Activated naive CD4-positive, alpha-beta T cell (primary cell): ENCODE results near the gene PAQR6.

Experiments used
- DNase-seq, 4 experiments: peaks; one replicate each; lab custom pipeline; 2025; lab: John Stamatoyannopoulos, UW

Gene PAQR6, protein sequence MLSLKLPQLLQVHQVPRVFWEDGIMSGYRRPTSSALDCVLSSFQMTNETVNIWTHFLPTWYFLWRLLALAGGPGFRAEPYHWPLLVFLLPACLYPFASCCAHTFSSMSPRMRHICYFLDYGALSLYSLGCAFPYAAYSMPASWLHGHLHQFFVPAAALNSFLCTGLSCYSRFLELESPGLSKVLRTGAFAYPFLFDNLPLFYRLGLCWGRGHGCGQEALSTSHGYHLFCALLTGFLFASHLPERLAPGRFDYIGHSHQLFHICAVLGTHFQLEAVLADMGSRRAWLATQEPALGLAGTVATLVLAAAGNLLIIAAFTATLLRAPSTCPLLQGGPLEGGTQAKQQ

DNA sequence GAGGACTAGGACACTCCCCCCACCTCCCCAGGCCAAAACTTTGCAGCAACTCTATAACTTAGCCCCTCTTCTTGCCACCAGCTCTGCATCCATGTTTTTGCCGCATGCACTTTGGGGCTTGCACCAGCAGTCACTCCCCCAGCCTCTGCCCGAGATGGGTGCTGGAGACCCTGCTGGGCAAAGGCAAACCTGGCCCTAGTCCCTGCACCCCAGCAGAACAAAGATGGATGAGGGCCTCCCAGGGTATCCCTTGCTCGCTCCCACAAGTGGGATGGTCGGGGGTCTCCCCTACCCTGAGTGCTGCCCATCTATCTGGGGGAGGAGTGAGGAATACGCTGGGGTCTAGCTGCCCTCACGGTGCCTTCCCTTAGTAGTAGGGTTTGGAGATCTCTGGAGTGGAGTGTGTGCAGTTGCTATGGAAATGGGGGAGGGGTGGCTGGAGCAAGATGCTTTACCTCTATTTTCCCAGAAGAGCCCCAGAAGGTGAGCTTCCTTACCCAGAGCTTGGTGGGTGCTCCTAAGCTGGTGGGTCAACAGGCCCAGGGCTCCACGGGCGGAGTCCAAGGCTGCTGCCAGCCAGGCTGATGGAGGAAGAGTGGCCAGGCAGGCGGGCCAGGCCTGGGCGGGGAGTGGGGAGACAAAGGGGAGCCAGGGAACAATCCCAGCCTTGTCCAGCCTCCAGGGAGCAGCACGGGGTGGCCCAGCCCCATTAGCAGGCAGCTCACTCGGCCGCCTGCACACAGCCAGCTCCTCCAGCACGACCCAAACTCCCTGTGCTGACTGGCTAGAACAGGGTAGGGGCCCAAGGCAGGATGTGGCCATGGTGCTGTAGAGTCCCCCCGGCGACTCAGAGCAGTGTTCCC lies at the start of gene PAQR6:
PAQR6 (minus strand) TSS at position 597 of the 863 bp plus-strand sequence. CDS start 1,325 bp downstream, outside the sequence.
- DNase-seq, result no peak

DNA sequence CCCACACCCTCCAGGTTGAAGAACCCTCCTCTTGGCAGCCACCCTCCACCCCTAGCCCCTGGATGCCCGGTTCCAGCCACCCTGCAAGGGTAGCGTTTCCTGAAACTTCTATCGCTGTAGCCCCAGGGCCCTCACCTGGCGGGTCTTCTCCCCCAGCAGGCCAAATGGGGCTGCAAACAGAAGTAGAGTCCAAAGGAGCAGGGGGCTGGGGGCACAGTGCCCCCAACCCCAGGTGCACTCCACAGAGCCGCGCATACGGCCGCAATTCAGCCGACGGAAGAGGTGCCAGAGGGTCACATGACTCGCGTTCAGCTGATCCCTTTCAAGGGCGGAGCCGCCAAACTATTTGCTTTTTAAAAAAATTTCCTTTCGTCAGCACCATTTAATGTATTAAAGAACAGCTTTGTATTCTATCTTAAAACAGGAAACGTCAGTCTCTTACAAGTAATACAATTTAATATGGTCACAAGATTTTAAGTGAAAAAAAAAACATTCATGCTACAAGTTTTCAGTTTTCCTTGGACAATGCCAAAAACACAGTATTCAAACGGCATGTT lies 47.6 kb upstream of the PAQR6 start, which contains the start of gene GLMP:
GLMP (minus strand) TSS at position 289 of the 557 bp plus-strand sequence; CDS start at position 255, 34 bp downstream.
- peak in 2 of 4 experiments; percentile 28 to 42 for DNase-seq

DNA sequence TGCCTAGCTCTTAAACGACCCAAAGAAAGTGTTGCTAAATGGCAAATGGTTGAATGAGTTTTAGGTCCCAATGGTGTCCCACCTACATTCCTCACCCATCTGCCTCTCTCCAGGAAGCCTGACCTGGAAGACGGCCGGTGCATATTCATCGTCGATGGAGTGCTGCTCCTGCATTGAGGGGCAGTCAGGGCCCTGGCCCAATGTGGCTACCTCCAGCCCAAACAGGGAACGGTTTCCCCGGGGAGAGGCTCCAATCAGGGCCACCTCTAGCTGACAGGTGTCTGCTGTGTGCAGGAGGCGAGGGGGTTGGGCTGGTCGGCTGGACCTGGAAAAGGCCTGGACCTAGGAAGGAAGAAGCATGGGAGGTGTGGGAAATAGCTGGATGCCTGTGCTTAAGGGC lies 46.0 kb upstream of the PAQR6 start:
- no peak for DNase-seq

DNA sequence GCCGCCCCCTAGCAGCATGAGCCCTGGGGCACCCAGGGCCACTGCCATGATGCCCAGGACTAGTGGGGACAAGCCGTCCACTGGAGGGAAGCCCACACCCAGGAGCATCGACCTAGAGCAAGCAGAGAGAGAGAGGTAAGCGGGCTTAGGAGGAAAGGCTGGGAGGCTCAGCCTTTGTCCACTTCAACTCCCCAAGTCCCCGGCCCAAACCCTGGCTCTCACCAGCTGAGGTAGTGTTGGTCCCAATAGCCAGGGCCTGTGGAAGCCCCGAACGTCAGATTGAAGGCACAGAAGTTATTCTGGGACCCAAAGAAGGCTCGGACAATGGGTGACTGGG lies 45.2 kb upstream of the PAQR6 start:
- DNase-seq, result no peak

DNA sequence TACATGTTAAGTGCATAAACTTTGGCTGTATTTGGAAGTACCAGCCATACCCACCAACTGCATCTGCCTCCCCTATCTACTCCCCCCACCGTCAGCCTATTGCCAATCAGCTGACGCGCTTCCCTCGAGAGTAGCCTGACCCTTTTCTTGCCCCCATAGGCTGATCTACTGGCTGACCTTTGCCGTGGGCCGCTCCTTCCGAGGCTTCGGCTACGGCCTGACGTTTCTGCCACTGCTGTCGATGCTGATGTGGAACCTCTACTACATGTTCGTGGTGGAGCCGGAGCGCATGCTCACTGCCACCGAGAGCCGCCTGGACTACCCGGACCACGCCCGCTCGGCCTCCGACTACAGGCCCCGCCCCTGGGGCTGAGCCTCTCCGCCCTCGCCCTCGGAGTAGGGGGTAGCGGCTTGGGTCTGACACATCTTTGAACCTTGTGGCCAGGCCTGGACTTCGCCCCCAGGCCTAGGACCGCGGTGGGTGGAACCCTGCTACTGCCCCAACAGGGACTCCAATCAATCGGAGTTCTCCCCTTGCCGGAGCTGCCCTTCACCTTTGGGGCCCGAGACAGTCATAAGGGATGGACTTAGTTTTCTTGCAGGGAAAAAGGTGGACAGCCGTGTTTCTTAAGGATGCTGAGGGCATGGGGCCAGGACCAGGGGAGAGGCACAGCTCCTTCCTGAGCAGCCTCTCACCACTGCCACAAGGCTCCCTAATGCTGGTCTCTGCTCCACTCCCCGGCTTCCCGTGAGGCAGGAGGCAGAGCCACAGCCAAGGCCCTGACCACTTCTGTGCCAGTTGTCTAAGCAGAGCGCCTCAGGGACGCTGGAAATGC lies 43.6 kb upstream of the PAQR6 start:
- DNase-seq, result no peak

DNA sequence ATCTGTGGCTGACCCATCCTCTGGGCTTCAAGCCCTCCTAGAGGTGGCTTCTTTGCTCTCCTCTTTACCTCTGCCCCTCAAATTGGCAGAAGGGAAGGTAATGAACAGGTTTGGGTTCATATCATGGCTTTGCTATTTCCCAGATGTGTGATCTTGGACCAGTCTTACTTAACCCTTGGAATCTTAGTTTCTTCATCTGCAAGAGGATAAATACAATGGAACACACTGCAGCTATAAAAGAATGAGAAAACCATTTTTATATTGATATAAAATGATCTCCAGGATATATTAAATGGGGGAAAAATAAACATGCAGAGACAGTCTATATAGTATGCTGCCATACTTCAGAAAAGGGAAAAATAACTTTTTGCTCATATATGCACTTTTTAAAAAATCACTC lies 42.0 kb upstream of the PAQR6 start:
- no peak for DNase-seq

DNA sequence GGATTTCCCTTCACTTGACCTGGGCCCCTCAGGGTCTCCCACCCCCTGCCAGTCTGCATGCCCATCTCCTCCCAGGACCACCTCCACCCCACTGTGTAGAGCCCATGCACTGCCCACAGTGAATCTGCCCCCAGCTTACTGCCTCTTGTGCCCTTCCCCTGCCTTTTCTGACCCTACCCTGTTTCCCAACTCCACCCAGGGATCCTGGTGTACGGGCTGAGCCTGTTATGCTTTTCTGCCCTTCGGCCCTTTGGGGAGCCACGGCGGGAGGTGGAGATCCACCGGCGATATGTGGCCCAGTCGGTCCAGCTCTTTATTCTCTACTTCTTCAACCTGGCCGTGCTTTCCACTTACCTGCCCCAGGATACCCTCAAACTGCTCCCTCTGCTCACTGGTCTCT lies 38.2 kb upstream of the PAQR6 start:
- no peak for DNase-seq

DNA sequence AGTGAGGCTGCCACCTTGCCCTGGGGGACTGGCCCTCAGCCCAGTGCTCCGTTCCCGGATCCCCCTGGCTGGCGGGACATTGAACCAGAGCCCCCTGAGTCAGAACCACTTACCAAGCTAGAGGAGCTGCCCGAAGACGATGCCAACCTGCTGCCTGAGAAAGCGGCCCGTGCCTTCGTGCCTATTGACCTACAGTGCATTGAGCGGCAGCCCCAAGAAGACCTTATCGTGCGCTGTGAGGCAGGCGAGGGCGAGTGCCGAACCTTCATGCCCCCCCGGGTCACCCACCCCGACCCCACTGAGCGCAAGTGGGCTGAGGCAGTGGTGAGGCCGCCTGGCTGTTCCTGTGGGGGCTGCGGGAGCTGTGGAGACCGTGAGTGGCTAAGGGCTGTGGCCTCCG lies 37.6 kb upstream of the PAQR6 start:
- no peak for DNase-seq

DNA sequence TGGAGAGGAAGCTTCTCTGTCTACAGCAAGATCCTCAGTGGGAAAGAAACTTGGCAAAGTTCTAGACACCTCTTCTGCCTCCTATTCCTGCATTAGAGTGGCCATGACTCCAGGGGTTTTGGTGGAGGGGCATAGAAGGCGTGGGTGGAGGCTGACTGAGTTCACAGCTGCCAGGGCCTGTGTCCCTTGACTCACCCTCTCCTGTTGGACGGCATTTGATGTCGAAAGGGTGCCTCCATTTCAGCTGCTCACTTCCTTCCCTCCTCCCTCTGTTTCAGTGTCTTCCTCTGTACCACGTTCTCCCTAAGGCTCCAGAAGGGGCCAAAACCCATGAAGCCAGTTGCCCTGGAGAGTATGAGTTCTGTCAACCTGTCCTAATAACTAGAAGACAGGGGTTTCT lies 36.9 kb upstream of the PAQR6 start:
- DNase-seq, result no peak

DNA sequence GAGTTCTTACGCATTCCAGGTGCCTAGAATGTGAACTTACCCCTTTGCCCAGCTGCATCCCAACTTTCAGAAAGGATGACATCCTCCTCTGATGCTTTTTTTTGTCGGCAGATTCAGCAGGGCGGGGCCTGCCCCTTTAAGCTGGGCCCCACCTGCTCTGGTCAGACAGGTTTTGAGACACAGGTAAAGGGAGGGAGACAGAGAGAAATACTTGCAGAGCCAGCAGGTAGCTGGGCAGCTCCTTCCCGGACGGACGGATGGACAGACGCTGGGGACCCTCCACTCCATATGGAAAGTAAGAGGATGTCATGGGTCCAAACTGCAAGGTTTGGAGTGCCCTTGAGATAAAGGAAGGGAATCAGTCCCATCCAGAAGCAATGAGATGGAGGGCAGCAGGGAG lies 36.3 kb upstream of the PAQR6 start, which contains the start of gene TMEM79:
TMEM79 (plus strand) TSS at position 214 of the 400 bp plus-strand sequence. CDS start 902 bp downstream, outside the sequence.
- DNase-seq, result no peak

DNA sequence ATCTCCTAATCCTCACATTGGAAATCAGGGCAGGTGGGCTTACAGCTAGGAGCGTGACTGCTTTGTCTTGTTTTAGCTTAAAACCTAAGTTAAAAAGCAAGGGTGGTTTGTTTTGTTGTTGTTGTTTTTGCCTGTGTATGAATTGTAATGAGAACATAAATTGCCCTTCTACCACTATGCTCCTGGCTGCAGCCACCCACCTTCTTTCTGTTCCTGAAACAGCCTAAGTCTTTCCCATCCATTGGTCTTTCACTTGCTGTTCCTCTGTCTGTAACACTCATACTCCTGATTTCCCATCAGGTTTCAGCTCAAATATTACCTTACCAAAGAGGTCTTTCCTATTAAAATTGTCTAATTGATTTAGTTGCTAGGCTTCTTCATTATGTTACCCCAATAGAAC lies 35.7 kb upstream of the PAQR6 start:
- DNase-seq, result no peak

DNA sequence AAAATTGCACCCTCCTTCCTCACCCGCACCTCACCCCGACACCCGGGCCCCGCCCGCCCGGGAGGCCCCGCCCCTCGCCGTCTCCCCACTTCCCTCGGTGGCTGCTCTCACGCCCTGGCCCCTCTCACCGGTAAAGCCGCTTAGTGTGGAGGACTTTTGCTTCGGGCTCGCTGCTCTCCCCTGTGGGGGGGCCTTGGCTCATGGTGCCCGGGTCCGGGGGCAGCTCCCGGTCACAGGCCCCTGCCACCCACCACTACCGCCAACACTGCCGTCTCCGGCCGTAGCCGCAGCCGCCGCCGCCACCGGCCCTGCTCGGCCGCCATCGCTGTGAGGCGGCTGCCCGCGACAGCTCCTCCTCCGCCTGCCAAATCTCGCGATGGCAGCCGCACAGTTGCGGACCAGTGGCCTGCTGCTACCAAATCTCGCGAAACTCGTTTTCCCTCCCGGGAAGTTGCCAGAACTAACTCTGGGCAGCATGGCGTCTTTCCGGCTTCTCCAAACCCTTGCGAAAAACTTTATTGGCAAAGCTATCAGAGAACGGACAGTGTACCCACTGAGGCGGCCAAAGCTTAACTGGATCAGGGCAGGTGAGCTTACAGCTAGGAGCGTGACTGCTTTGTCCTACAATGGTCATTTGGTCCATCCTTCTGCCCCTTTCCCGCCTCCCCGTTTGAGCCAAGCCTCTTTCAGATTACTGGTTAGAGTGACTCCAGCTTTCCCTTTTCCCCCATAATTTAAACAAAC lies 34.8 kb upstream of the PAQR6 start, which contains the start of gene SMG5:
SMG5 (minus strand) TSS at position 347 of the 744 bp plus-strand sequence; CDS start at position 202, 145 bp downstream.
- DNase-seq, result peak; percentile 76 to 90 (median 83)

DNA sequence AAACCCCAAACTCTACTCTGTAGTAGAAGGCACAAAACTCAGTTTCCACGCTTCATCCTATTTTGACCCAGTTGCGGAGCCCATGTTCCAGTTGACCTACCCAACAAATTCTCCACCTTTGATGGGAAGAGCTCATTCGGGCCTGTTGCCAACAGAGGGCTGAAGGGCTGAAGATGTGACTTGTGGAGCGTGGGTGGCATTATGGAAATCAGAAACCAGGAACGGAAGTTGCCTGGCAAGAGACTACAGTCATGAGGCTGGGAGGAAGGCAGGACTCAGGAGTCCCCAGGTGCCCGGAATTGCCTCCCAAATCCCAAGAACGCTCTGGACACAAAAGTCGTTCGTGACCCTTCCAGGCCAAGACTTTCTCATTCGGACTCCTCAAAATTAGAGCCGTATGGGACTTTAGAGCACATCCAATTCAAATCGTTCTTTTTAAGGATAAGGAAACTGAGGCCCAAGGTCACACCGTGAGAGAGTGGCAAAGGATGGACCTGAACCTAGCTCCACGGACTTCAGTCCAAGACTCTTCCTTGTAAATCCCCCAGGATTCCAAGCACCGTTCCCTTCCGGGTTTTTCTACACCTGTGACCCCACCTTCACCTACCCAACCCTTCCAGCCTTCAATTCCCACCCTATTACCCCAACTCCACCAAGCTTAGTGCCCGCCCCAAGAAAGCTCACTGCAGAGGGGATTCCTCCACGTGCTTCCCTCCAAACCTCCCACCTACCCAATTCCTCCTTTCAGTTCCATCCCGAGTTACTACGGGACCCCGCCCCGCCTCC lies 34.0 kb upstream of the PAQR6 start:
- DNase-seq, result no peak

DNA sequence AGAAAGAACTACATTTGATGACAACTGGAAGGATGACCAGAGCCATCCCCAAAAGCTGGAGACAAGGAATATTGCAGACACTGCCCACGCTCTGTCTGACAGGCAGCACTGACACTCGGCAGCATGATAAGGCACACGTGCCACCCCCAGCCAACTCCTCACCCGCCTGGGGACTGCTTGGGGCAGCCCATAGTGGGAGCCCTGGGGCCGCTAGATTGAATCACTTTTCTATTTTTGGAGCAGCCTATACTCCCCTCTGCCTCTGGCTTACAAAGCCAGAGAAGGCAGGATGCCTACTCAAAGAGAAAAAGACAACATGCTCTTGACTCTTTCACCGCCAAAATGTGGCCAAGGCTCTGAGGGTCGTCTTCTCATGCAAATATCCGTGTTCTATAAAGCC lies 33.4 kb upstream of the PAQR6 start:
- DNase-seq, result no peak

DNA sequence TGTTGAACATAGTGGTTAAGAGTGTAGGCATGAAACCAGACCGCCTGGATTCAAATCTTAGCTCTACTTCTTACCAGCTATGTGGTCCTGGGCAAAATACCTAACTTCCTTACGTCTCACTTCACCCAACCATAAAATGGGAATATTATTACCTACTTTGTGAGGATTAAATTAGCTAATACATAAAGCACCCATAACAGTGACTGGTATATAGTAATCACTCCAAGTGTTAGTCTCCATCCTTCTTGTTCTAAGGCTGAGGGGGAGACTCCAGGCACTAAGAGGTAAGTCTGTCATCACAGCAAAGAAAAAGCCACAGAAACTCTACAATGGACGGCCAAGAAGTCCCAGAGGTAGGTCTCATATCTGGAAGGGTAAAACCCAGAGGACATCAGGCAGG lies 32.0 kb upstream of the PAQR6 start:
- no peak for DNase-seq

DNA sequence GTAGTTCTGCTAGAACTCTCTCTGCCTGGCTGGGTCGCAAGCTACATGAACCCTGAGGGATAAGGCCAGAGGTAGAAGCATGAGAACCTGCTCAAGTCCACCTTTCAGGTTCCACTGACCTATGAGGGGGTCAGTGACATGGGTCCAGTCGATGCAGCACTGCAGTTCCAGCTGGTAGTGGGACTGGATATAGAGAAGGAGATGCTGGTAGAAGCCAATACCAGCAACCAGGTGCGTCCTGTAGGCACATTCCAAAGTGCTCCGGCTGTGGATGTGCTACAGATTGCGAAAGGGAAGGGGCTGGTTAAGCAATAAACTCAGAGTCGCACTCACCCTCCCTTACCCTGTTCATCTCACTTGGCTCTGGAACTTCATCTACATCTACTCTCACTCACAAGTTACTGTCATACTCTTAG lies 29.1 kb upstream of the PAQR6 start:
- DNase-seq, result no peak

DNA sequence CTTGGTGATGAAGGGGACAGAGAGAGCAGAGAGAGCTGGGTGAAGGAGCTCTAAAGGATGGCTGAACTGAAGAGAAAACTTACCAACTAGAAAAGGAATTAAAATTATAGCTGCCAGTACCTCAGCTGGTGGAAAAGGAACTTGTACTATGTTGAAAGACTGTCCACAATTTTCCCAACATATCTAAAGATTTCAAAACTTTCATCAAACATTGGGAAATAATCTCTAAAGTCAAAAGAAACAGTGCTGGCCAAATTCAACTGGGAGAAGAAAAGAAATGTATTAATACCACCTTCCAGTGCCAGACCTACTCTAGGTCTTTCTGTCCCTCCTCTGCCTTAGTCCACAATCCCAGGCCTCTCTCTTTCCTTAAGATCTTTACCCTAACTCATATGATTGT lies 28.7 kb upstream of the PAQR6 start:
- no peak for DNase-seq

DNA sequence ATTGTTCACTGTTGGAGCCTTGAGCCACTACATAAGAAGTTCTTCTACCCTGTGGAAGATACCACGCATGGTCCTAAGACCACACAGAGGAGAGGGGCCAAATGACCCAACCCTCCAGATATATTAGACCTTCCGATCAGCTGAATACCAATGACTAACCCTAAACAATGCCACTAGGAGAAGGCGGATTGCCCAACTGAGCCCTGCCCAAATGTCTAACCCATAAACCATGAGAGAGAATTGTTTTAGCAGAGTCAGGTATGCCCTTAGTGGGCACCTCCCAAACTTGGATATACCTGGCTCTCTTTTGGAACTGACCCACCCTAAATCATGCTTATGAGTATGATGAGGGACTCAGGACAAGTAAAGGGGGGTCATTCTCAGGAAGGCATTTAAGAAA lies 22.5 kb upstream of the PAQR6 start:
- no peak for DNase-seq

DNA sequence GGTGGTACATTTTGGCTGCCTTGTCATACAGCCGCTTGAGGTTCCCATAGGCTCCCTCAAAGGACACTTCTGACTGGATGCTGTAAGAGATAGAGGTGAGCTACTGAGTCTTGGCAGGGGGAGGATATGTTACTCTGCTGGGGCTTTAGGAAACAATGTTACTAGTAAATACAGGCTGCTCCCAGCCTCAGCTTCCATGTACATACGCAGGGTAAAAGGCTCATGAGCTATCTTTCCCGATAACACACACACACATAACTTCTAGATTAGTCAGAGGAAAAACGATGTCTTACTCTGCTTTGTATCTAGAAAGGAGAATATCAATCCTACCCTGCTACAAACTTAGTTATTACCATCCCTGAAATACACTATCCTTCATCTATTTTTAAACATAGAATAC lies 20.5 kb upstream of the PAQR6 start:
- DNase-seq, result no peak

DNA sequence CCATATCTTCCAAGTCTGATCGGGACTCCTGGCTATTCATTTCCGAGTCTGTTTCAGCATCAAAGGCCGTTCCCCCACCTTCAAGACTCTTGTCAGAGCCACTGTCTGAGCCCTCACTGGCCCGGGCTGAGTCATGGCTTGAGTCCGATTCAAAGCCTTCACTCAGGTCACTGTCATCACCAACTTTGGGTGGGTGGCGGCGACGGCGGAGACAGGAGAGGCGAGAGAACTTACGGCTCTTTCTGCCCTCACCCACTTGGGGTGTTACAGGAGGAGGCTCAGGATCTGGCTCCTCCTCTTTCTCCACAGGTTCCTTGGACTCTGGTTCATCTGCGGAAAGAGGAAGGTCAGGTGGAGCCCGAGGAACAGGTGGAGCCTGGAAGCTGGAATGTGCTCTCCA lies 18.2 kb upstream of the PAQR6 start:
- DNase-seq, result no peak
